OCI-LY1 (cell line): ENCODE results near the gene UACA.

Experiments used
- H2AFZ ChIP-seq: fragments of 200-600 bp; sonication (generic), shearing (Covaris generic); 2 replicates; pipeline ENCODE4 v1.6.0; 2014; ENCODE audit warnings: antibody characterized with exemption, mild to moderate bottlenecking, low read length
- H3F3A ChIP-seq: fragments of 200-600 bp; sonication (generic), shearing (Covaris generic); 2 replicates; pipeline ENCODE4 v1.6.0; 2014; ENCODE audit warnings: mild to moderate bottlenecking, antibody characterized with exemption, low read length, moderate library complexity; ENCODE audit not compliant: insufficient read depth
- H3K27ac ChIP-seq: fragments of 200-600 bp; sonication (generic); 2 replicates; pipeline ENCODE4 v1.5.1; 2014; ENCODE audit warnings: low read length, mixed run types, mild to moderate bottlenecking, low read depth; ENCODE audit not compliant: poor library complexity, severe bottlenecking
- H3K27me3 ChIP-seq: fragments of 200-600 bp; sonication (generic); 2 replicates; pipeline ENCODE4 v1.6.0; 2014; ENCODE audit warnings: antibody characterized with exemption, mild to moderate bottlenecking, low read length, moderate library complexity; ENCODE audit not compliant: insufficient read depth
- H3K36me3 ChIP-seq: fragments of 200-600 bp; sonication (generic); 2 replicates; pipeline ENCODE4 v1.6.1; 2014; ENCODE audit warnings: mild to moderate bottlenecking, antibody characterized with exemption, low read length, moderate library complexity, mixed read lengths; ENCODE audit not compliant: insufficient read depth
- H3K4me1 ChIP-seq: fragments of 200-600 bp; sonication (generic); 2 replicates; pipeline ENCODE4 v1.5.1; 2014; ENCODE audit warnings: mild to moderate bottlenecking, low read length, moderate library complexity; ENCODE audit not compliant: insufficient read depth, severe bottlenecking
- H3K4me2 ChIP-seq: fragments of 200-600 bp; sonication (generic), shearing (Covaris generic); 2 replicates; pipeline ENCODE4 v1.6.1; 2014; ENCODE audit warnings: low read length
- H3K4me3 ChIP-seq: fragments of 200-600 bp; sonication (generic); 2 replicates; pipeline ENCODE4 v1.5.1; 2014; ENCODE audit warnings: low read length, low read depth, mild to moderate bottlenecking, mixed read lengths; ENCODE audit not compliant: poor library complexity, severe bottlenecking
- H3K79me2 ChIP-seq: fragments of 200-600 bp; shearing (Covaris generic); 2 replicates; pipeline ENCODE4 v1.6.1; 2016; ENCODE audit warnings: mixed run types, low read length, mixed read lengths; ENCODE audit not compliant: insufficient read depth
- H3K9ac ChIP-seq: fragments of 200-600 bp; sonication (generic), shearing (Covaris generic); 2 replicates; pipeline ENCODE4 v1.6.1; 2014; ENCODE audit warnings: mild to moderate bottlenecking, low read length, mixed read lengths
- H3K9me2 ChIP-seq: fragments of 200-600 bp; sonication (generic), shearing (Covaris generic); 2 replicates; pipeline ENCODE4 v1.6.1; 2014; ENCODE audit warnings: low read depth, mild to moderate bottlenecking, low read length, mixed read lengths
- H3K9me3 ChIP-seq: fragments of 200-600 bp; shearing (Covaris generic); 2 replicates; pipeline ENCODE4 v1.6.1; 2014; ENCODE audit warnings: low read length, mixed read lengths
- H4K20me1 ChIP-seq: fragments of 200-600 bp; sonication (generic), shearing (Covaris generic); 2 replicates; pipeline ENCODE4 v1.6.0; 2016; ENCODE audit warnings: mild to moderate bottlenecking, low read length; ENCODE audit not compliant: insufficient read depth
- CTCF ChIP-seq: fragments of 200-600 bp; sonication (generic), shearing (Covaris generic); IDR thresholded peaks from 2 replicates; pipeline ENCODE4 v1.5.1; 2017; ENCODE audit warnings: mild to moderate bottlenecking, antibody characterized with exemption, low read length, moderate library complexity, mixed read lengths
- EZH2 ChIP-seq: fragments of 200-600 bp; sonication (generic), shearing (Covaris generic); IDR thresholded peaks from 2 replicates; pipeline ENCODE4 v1.8.0; 2017; ENCODE audit warnings: borderline replicate concordance, mixed run types, mild to moderate bottlenecking, antibody characterized with exemption, low read length, moderate library complexity, mixed read lengths

UACA gene

DNA sequence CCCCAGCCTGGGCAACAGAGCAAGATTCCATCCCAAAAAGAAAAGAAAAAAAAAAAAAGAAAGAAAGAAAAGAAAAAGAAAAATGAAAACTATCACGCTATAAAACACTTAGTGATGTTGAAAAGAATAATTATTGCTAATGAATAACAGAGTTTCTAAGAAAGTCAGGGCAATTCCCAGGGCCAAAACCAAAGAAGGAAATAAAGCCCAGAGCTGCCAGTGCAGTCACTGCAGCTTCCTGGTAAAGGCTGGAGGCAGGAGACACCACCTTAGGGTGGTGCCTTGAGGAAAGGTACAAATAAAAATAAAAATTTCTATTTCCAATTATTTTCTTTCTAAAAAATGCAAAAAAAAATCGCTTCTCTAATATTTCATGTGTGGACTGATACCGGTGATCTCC is 19.7 kb upstream of the UACA start:
- no peak overlapping the region for H3K4me2 ChIP-seq
- H3K4me3 ChIP-seq: no peak overlapping the region
- H3K27ac ChIP-seq: no peak overlapping the region
- H3K9me2 ChIP-seq: no peaks in the 10 kb centered on the region
- H3K4me1 ChIP-seq: no peaks in the 10 kb centered on the region
- no peak overlapping the region for H2AFZ ChIP-seq
- H3K36me3 ChIP-seq: no peaks in the 10 kb centered on the region
- H4K20me1 ChIP-seq: no peaks in the 10 kb centered on the region
- H3K27me3 ChIP-seq: peaks cover under 1% of the 10 kb centered on the region; the same call in 1 of the 2 replicates
- H3F3A ChIP-seq: no peaks in the 10 kb centered on the region
- H3K9ac ChIP-seq: no peak overlapping the region
- no peaks in the 10 kb centered on the region for H3K9me3 ChIP-seq
- TF ChIP-seq EZH2: no peak
- no peak for TF ChIP-seq CTCF
- no peaks in the 10 kb centered on the region for H3K79me2 ChIP-seq

DNA sequence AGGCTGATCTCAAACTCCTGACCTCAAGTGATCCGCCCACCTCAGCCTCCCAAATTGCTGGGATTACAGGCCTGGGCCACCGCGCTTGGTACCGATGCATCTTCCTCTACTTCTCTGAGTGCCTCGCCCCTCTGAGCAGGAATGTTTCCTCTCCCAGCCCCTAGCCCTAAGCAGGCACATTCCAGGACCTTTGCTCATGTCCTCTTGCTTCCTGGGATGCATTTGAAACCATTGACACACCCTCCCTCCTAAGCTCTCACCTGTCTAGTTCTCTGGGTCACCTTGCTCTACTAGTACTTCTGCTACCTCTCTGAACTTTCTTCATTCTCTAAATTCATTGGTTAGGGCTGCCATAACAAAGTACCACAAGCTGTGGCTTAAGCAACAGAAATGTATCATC is 17.9 kb upstream of the UACA start:
- TF ChIP-seq EZH2: no peak
- TF ChIP-seq CTCF: no peak
- Histone ChIP-seq H3F3A (no peaks in the 10 kb centered on the region), H3K36me3 (no peaks in the 10 kb centered on the region), H3K4me3 (no peak overlapping the region), H2AFZ (no peak overlapping the region), H3K4me1 (no peaks in the 10 kb centered on the region), H3K27me3 (no peaks in the 10 kb centered on the region), H3K9me3 (no peaks in the 10 kb centered on the region), H3K9me2 (no peaks in the 10 kb centered on the region), H3K79me2 (no peaks in the 10 kb centered on the region), H3K4me2 (no peak overlapping the region), H3K9ac (no peak overlapping the region), H3K27ac (no peak overlapping the region), H4K20me1 (no peaks in the 10 kb centered on the region)

DNA sequence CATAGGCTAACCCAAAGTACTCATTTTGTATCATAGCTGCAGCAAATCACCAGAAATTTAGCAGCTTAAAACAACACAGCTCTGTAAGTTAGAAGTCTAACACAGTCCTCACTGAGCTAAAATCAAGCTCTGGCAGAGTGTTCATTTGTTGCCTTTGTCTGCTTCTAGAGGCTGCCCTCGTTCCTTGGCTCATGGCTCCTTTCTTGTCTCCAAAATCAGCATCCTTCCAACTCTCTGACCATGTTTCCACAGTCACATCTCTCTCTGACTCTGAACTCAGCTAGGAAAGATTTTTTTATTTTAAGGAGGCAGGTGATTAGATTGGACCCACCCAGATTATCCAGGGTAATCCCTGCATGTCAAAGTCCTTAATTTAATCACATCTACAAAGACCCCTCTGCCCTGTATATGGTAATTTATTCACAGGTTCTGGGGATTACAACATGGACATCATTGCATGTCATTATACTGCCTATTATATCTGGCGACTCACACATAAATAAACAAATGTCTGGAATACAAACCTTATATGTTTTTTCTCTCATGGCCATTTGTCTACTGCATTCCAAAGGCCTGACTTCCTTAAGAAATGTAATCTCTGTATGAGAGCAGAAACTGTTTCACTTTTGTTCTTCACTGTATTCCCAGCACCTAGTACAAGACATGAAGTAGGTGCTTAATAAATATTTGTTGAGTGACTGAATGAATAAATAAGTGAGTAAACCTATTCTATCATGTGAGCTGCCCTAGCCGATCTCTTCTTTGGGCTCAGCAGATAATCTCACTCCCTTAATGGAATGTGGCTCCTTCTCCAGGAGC is 15.1 kb upstream of the UACA start:
- no peaks in the 10 kb centered on the region for H3K9me3 ChIP-seq
- no peaks in the 10 kb centered on the region for H3K27me3 ChIP-seq
- H2AFZ ChIP-seq: no peak overlapping the region
- no peak overlapping the region for H3K4me3 ChIP-seq
- no peak overlapping the region for H3K4me2 ChIP-seq
- H3K4me1 ChIP-seq: no peaks in the 10 kb centered on the region
- H3K9me2 ChIP-seq: no peaks in the 10 kb centered on the region
- H3F3A ChIP-seq: no peaks in the 10 kb centered on the region
- H3K27ac ChIP-seq: no peak overlapping the region
- H3K9ac ChIP-seq: no peak overlapping the region
- H3K79me2 ChIP-seq: no peaks in the 10 kb centered on the region
- H3K36me3 ChIP-seq: no peaks in the 10 kb centered on the region
- H4K20me1 ChIP-seq: no peaks in the 10 kb centered on the region
- TF ChIP-seq CTCF (no peak), EZH2 (no peak)
